HepG2 (cell line): Measurements from ENCODE around the gene GPR89A. TPM values are rescaled to one million over a fixed set of nuclear protein-coding genes. Genes with fewer than 3 reads are reported as not detected.
A peak's percentile ranks its signal among the peaks of the same experiment; 100 is the strongest.

Experiments used
- ARID2 ChIP-seq: sonication (generic); formaldehyde crosslinking; IDR thresholded peaks from 2 replicates; pipeline ENCODE4 v1.8.1; 2022; ENCODE audit warnings: mild to moderate bottlenecking, missing genetic modification reagents, borderline replicate concordance
- EEA1 ChIP-seq: sonication (generic); formaldehyde crosslinking; IDR thresholded peaks from 2 replicates; pipeline ENCODE4 v1.5.1; 2020; ENCODE audit warnings: mild to moderate bottlenecking, missing genetic modification reagents, borderline replicate concordance
- EZH2 ChIP-seq: conservative IDR thresholded peaks from 2 replicates; pipeline ENCODE4 v1.6.1; 2012; ENCODE audit warnings: mild to moderate bottlenecking, low read depth, low read length, moderate library complexity
- NCOA1 ChIP-seq: sonication (generic); formaldehyde crosslinking; IDR thresholded peaks from 2 replicates; pipeline ENCODE4 v1.9.0; 2021; ENCODE audit warnings: missing genetic modification reagents
- PAF1 ChIP-seq: IDR thresholded peaks from 2 replicates; pipeline ENCODE4 v1.6.1; 2016; ENCODE audit warnings: missing genetic modification reagents, missing compliant biosample characterization
- SIN3A ChIP-seq: IDR thresholded peaks from 2 replicates; pipeline ENCODE4 v1.6.1; 2011; ENCODE audit warnings: low read depth, mild to moderate bottlenecking, control low read depth, low read length, borderline replicate concordance
- SMARCE1 ChIP-seq: fragments of 450-650 bp; IDR thresholded peaks from 2 replicates; pipeline ENCODE4 v1.6.1; 2017; ENCODE audit warnings: borderline replicate concordance
- SP4 ChIP-seq: sonication (generic); formaldehyde crosslinking; IDR thresholded peaks from 2 replicates; pipeline ENCODE4 v1.8.1; 2023; ENCODE audit warnings: mild to moderate bottlenecking, missing genetic modification reagents
- ZNF282 ChIP-seq: fragments of 450-650 bp; IDR thresholded peaks from 2 replicates; pipeline ENCODE4 v1.6.1; 2018; ENCODE audit not compliant: partially characterized antibody
- ZNF629 ChIP-seq: sonication (generic); formaldehyde crosslinking; conservative IDR thresholded peaks from 2 replicates; pipeline ENCODE4 v1.5.0; 2020; ENCODE audit warnings: missing genetic modification reagents
- ZNF7 ChIP-seq: IDR thresholded peaks from 2 replicates; pipeline ENCODE4 v1.6.1; 2016; ENCODE audit warnings: missing biosample characterization, missing genetic modification reagents
- polyA plus RNA-seq, 8 experiments: library from polyadenylated mRNA; depleted of rRNA in 3 of 8; stranded (reverse) in 7 of 8; unstranded in 1 of 8; fragments of >200 nt; fragmentation: Illumina TruSeq in 4 of 8; extraction: Trizol in 4 of 8; gene quantifications; 2 replicates each; pipeline versions ENCODE4 v1.2.1 to v1.2.3, GENCODE V29; 2011 to 2016; ENCODE audit warnings: low read depth in 4 of 8, missing spikeins in 1 of 8, mixed read lengths in 1 of 8; ENCODE audit not compliant: insufficient read depth in 1 of 8
- total RNA-seq, 5 experiments: library from RNA; depleted of rRNA; stranded (reverse); fragments of >200 nt; fragmentation: Illumina TruSeq; extraction: Trizol; gene quantifications; 2 replicates each; pipeline ENCODE4 v1.2.3, GENCODE V29; 2016; ENCODE audit warnings: low read depth in 1 of 5
- TF ChIP-seq, protein P1 (sequence below), 2 experiments: sonication (generic) in 1 of 2; formaldehyde crosslinking in 1 of 2; IDR thresholded peaks; 2 replicates each; pipeline versions ENCODE4 v1.4.0 to v1.6.1; 2016 to 2020; ENCODE audit warnings: borderline replicate concordance in 1 of 2, low read depth in 1 of 2, mild to moderate bottlenecking in 1 of 2, missing genetic modification reagents in 1 of 2
- TF ChIP-seq, protein P2 (sequence below): sonication (generic); formaldehyde crosslinking; IDR thresholded peaks from 2 replicates; pipeline ENCODE4 v1.5.0; 2020; ENCODE audit warnings: missing genetic modification reagents
- TF ChIP-seq, protein P3 (sequence below): IDR thresholded peaks from 2 replicates; pipeline ENCODE4 v1.6.1; 2016; ENCODE audit warnings: missing genetic modification reagents, missing compliant biosample characterization
- TF ChIP-seq, protein P4 (sequence below): sonication (generic); formaldehyde crosslinking; IDR thresholded peaks from 2 replicates; pipeline ENCODE4 v1.4.0; 2020; ENCODE audit warnings: mild to moderate bottlenecking, low read depth, missing genetic modification reagents
- TF ChIP-seq, protein P5 (sequence below), 2 experiments: IDR thresholded peaks; 2 replicates each; pipeline ENCODE4 v1.6.1; 2011 to 2012; ENCODE audit warnings: low read length in 2 of 2, borderline replicate concordance in 1 of 2, low read depth in 1 of 2, mild to moderate bottlenecking in 1 of 2, moderate library complexity in 1 of 2

The GPR89A gene
- total and polyA plus RNA-seq, 2 of the 13 experiments (the other 11 are each of a cell fraction or from before 2014, with no cell fraction given), result 23.4 to 32.6 TPM

DNA sequence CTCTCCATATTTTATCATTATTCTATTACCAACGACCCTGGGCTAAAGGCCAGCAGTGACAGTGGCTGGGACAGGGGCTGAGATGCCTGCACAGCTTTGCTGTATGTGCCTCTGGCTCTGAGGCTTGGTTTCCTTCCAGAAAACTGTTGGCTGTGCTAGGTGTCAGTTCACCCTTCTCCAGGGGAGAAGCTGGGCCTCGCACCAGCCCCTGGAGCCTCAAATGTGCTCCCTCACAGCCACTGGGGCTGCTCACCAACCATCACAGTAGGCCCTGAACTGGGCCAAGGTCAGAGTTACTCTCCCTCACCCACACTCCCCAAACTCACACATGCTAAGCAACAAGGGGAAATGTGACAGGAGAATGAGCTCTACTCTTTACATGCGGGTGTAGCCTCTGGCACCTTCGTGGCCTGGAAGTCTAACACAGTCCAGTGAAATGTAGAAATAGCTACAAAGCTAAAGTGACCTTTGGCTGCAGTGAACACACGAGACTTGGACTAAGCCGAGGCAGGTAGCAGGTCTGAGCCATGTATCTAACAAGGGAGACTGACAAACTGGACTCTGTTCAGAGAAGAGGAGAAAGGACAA lies 106.8 kb downstream of the GPR89A start (continued):
- TF ChIP-seq, protein P1, sequence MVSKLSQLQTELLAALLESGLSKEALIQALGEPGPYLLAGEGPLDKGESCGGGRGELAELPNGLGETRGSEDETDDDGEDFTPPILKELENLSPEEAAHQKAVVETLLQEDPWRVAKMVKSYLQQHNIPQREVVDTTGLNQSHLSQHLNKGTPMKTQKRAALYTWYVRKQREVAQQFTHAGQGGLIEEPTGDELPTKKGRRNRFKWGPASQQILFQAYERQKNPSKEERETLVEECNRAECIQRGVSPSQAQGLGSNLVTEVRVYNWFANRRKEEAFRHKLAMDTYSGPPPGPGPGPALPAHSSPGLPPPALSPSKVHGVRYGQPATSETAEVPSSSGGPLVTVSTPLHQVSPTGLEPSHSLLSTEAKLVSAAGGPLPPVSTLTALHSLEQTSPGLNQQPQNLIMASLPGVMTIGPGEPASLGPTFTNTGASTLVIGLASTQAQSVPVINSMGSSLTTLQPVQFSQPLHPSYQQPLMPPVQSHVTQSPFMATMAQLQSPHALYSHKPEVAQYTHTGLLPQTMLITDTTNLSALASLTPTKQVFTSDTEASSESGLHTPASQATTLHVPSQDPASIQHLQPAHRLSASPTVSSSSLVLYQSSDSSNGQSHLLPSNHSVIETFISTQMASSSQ (IDR thresholded peaks at IDR 0.05; ENCODE audit: low read depth), result no peak
- TF ChIP-seq, protein P1 (CRISPR knock-in tag; IDR thresholded peaks at IDR 0.05; ENCODE audit: borderline replicate concordance), result no peak
- TF ChIP-seq NCOA1 (CRISPR knock-in tag), result no peak
- TF ChIP-seq ZNF282, result no peak
- TF ChIP-seq PAF1 (CRISPR knock-in tag), result no peak
- 0 out of 2 replicates have a peak, but pooled peaks have one; percentile 38 for TF ChIP-seq ARID2 (CRISPR knock-in tag)
- no peak for TF ChIP-seq SIN3A
- no peak for TF ChIP-seq EZH2
- TF ChIP-seq EEA1 (CRISPR knock-in tag), result 0 out of 2 replicates have a peak, but pooled peaks have one; percentile 31
- no peak; the same call in 1 of the 2 replicates for TF ChIP-seq SP4 (CRISPR knock-in tag)
- TF ChIP-seq, protein P2, sequence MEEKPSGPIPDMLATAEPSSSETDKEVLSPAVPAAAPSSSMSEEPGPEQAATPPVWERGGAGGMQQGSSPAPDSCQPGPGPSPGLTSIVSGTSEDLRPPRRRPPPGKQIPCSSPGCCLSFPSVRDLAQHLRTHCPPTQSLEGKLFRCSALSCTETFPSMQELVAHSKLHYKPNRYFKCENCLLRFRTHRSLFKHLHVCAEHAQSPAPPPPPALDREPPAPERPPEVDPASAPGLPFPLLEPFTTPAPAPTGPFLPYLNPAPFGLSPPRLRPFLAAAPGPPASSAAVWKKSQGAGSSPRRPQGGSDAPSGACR (CRISPR knock-in tag), result 0 out of 2 replicates have a peak, but pooled peaks have one; percentile 57
- no peak for TF ChIP-seq ZNF7 (CRISPR knock-in tag)
- TF ChIP-seq SMARCE1, result no peak
- TF ChIP-seq, protein P3, sequence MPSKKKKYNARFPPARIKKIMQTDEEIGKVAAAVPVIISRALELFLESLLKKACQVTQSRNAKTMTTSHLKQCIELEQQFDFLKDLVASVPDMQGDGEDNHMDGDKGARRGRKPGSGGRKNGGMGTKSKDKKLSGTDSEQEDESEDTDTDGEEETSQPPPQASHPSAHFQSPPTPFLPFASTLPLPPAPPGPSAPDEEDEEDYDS (CRISPR knock-in tag), result peak; percentile 50; the same call in 1 of the 2 replicates
- TF ChIP-seq, protein P4, sequence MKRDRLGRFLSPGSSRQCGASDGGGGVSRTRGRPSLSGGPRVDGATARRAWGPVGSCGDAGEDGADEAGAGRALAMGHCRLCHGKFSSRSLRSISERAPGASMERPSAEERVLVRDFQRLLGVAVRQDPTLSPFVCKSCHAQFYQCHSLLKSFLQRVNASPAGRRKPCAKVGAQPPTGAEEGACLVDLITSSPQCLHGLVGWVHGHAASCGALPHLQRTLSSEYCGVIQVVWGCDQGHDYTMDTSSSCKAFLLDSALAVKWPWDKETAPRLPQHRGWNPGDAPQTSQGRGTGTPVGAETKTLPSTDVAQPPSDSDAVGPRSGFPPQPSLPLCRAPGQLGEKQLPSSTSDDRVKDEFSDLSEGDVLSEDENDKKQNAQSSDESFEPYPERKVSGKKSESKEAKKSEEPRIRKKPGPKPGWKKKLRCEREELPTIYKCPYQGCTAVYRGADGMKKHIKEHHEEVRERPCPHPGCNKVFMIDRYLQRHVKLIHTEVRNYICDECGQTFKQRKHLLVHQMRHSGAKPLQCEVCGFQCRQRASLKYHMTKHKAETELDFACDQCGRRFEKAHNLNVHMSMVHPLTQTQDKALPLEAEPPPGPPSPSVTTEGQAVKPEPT (CRISPR knock-in tag), result peak; percentile 89; the same call in 1 of the 2 replicates
- TF ChIP-seq, protein P5, sequence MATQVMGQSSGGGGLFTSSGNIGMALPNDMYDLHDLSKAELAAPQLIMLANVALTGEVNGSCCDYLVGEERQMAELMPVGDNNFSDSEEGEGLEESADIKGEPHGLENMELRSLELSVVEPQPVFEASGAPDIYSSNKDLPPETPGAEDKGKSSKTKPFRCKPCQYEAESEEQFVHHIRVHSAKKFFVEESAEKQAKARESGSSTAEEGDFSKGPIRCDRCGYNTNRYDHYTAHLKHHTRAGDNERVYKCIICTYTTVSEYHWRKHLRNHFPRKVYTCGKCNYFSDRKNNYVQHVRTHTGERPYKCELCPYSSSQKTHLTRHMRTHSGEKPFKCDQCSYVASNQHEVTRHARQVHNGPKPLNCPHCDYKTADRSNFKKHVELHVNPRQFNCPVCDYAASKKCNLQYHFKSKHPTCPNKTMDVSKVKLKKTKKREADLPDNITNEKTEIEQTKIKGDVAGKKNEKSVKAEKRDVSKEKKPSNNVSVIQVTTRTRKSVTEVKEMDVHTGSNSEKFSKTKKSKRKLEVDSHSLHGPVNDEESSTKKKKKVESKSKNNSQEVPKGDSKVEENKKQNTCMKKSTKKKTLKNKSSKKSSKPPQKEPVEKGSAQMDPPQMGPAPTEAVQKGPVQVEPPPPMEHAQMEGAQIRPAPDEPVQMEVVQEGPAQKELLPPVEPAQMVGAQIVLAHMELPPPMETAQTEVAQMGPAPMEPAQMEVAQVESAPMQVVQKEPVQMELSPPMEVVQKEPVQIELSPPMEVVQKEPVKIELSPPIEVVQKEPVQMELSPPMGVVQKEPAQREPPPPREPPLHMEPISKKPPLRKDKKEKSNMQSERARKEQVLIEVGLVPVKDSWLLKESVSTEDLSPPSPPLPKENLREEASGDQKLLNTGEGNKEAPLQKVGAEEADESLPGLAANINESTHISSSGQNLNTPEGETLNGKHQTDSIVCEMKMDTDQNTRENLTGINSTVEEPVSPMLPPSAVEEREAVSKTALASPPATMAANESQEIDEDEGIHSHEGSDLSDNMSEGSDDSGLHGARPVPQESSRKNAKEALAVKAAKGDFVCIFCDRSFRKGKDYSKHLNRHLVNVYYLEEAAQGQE (IDR thresholded peaks at IDR 0.05; ENCODE audit: borderline replicate concordance in 1 of 2, low read depth in 1 of 2, low read length in 2 of 2), result no peak; a peak in 1 of 4 replicates
- 0 out of 2 replicates have a peak, but pooled peaks have one; percentile 7 for TF ChIP-seq ZNF629 (CRISPR knock-in tag)
